Sigmoid colon (tissue), 7 donors: Measurements from ENCODE around the gene WNT3A. TPM values are rescaled to one million over a fixed set of nuclear protein-coding genes. Genes with fewer than 3 reads are reported as not detected.

Source experiments
- DNase-seq: peaks from one replicate; pipeline ENCODE4 v3.0.0-alpha.2; 2019
- H3K27ac ChIP-seq, 4 donors: fragments of 200-600 bp; sonication (generic); one replicate each; pipeline ENCODE4 v1.5.1; 2016 to 2019; ENCODE audit warnings: mild to moderate bottlenecking in 1 of 4
- H3K27me3 ChIP-seq, 3 donors: fragments of 200-600 bp; sonication (generic); one replicate each; pipeline ENCODE4 v1.5.1; 2019; ENCODE audit warnings: mild to moderate bottlenecking in 1 of 3
- H3K36me3 ChIP-seq, 4 donors: fragments of 200-600 bp; sonication (generic); one replicate each; pipeline ENCODE4 v1.5.1; 2016 to 2019
- H3K4me1 ChIP-seq, 4 donors: fragments of 200-600 bp; sonication (generic); one replicate each; pipeline ENCODE4 v1.5.1; 2017 to 2019
- H3K4me3 ChIP-seq, 4 donors: fragments of 200-600 bp; sonication (generic); one replicate each; pipeline ENCODE4 v1.5.1; 2017 to 2019; ENCODE audit warnings: mild to moderate bottlenecking in 2 of 4, moderate library complexity in 1 of 4
- H3K9me3 ChIP-seq, 4 donors: fragments of 200-600 bp in 3 of 4; sonication (generic) in 3 of 4; one replicate each; pipeline versions ENCODE4 v1.5.1 to v1.6.1; 2013 to 2019
- EP300 ChIP-seq, 4 donors: sonication (generic); formaldehyde crosslinking; IDR thresholded peaks; one replicate each; pipeline ENCODE4 v1.6.1; 2017; ENCODE audit warnings: antibody characterized with exemption in 4 of 4
- POLR2A ChIP-seq, 2 donors: fragments of 450-650 bp; IDR thresholded peaks; one replicate each; pipeline ENCODE4 v1.6.1; 2016; ENCODE audit warnings: antibody characterized with exemption in 2 of 2, mild to moderate bottlenecking in 2 of 2, moderate library complexity in 2 of 2
- POLR2AphosphoS5 ChIP-seq, 4 donors: sonication (generic); formaldehyde crosslinking; IDR thresholded peaks; one replicate each; pipeline ENCODE4 v1.6.1; 2017; ENCODE audit warnings: antibody characterized with exemption in 4 of 4
- WGBS, 2 donors: extraction: QIAGEN DNeasy Blood & Tissue Kit; methylation state at CpG; one replicate each; pipeline ENCODE4 v1.1.7; 2013; 5-methylcytosine and 5-hydroxymethylcytosine counted together
- intact Hi-C: fragments of 100-400 bp; cut with DNase I; formaldehyde crosslinking; loops from one replicate; pipeline ENCODE4 v1.15.1; 2023
- polyA plus RNA-seq, 3 donors: library from polyadenylated mRNA; stranded (reverse); fragments of 200-250 nt; gene quantifications; one replicate each; pipeline ENCODE4 v1.2.3, GENCODE V29; 2013
- total RNA-seq, 4 donors: library from RNA; depleted of rRNA; stranded (reverse); fragments of >200 nt; gene quantifications; one replicate each; pipeline ENCODE4 v1.1.0, GENCODE V29; 2016
- TF ChIP-seq, protein P1 (sequence below), 4 experiments: fragments of 450-650 bp in 3 of 4; fragments of 200-600 bp in 1 of 4; IDR thresholded peaks; one replicate each; pipeline ENCODE4 v1.5.1; 2016 to 2019; ENCODE audit warnings: antibody characterized with exemption in 4 of 4, mild to moderate bottlenecking in 3 of 4, moderate library complexity in 2 of 4
- donor health status: healthy with polysubstance abuse.
- donor health status: Bipolar disorder and iron deficiency.
- donor health status: healthy.

WNT3A gene
- total and polyA plus RNA-seq, 7 donors = 0.01 TPM; not detected in 6

DNA sequence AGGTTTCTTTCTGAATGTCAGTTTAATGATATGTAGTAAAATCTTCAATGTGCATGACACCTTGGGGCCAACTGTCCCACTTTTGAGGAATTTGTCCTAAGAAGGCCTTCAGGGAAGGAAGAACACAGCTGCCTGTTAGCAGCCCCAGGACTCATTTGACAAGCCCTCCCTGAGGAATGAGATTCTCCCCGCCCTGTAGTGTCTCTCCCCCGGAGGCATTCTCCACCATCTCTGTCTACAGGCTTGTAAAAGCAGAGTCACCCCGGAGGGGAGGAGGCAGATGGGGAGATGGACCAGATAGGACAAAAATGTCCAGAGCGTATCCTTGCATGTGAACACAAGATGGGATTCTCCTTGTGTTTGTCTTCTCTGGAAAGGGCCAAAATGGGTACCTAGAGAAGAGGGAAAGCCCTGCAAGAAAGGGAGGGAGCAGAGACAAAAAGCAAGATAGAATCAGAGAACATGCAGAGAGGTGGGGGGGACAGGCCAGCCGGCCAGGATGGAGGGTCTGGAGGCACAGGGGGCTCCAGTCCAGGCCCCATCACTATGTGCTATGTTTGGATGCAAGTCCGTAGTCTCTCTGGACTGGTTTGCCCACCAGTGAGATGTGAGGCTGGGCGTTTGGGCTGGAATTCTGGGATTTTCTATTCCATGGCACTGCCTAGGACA is 12.0 kb upstream of the WNT3A start:
- Histone ChIP-seq H3K4me3 (no peak overlapping the region), H3K27me3 (peaks cover 0 to 6% (median 0%) of the 10 kb centered on the region in 3 donors), H3K4me1 (no peaks in the 10 kb centered on the region), H3K27ac (no peak overlapping the region), H3K9me3 (peaks cover 0 to 12% (median 8%) of the 10 kb centered on the region in 4 donors), H3K36me3 (no peaks in the 10 kb centered on the region)
- DNase-seq = peak; percentile 17
- intact Hi-C loops = no loop called here
- TF ChIP-seq, protein P1, sequence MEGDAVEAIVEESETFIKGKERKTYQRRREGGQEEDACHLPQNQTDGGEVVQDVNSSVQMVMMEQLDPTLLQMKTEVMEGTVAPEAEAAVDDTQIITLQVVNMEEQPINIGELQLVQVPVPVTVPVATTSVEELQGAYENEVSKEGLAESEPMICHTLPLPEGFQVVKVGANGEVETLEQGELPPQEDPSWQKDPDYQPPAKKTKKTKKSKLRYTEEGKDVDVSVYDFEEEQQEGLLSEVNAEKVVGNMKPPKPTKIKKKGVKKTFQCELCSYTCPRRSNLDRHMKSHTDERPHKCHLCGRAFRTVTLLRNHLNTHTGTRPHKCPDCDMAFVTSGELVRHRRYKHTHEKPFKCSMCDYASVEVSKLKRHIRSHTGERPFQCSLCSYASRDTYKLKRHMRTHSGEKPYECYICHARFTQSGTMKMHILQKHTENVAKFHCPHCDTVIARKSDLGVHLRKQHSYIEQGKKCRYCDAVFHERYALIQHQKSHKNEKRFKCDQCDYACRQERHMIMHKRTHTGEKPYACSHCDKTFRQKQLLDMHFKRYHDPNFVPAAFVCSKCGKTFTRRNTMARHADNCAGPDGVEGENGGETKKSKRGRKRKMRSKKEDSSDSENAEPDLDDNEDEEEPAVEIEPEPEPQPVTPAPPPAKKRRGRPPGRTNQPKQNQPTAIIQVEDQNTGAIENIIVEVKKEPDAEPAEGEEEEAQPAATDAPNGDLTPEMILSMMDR (IDR thresholded peaks at IDR 0.05) = no peak
- TF ChIP-seq EP300 (IDR thresholded peaks at IDR 0.05) (no peak), POLR2AphosphoS5 (IDR thresholded peaks at IDR 0.05) (no peak), POLR2A (IDR thresholded peaks at IDR 0.05) (no peak)
- WGBS, 2 donors = 64 to 69% methylated on average over 7 of the region's 7 CpGs

DNA sequence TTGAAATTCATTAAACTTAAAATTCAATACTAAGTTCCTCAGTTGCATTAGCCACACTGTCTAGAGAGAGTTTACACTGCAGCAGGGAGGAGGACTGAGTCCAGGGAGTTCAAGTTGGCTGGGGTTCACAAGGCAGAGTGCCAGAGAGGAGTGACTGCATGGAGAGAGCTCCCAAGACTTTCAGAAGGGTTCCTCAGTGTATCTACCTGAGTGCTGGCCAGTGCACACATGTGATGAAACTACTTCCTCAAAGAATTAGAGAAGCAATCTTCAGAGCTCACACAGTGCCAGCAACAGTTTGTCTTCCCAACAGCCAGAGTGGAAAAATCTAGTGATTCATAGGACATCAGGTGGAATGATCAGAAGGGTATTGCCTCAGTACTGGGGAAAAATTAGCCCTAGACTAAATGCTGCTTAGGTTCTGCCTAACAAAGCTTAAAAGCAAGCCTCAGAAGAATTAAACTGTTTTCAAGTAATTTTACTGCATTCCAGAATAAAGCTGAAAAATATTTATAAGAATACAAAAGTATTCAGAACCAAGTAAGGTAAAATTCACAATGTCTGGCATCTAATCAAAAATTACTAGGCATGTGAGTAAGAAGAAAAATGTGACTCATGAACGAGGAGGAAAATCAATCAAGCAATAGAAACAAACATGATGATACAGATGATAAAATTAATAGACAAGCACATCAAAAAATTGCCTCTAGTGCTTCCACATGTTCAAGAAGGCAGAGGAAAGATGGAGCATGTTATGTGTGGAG is 10.4 kb upstream of the WNT3A start:
- no peaks in the 10 kb centered on the region for H3K4me1 ChIP-seq
- H3K27ac ChIP-seq = no peak overlapping the region
- intact Hi-C loops = no loop called here
- peak; percentile 15 for DNase-seq
- no peaks in the 10 kb centered on the region for H3K36me3 ChIP-seq
- H3K9me3 ChIP-seq = peaks cover 0 to 12% (median 8%) of the 10 kb centered on the region in 4 donors
- no peak overlapping the region for H3K4me3 ChIP-seq
- TF ChIP-seq POLR2AphosphoS5 (IDR thresholded peaks at IDR 0.05) (no peak), EP300 (IDR thresholded peaks at IDR 0.05) (no peak), POLR2A (IDR thresholded peaks at IDR 0.05) (no peak)
- TF ChIP-seq, protein P1 (IDR thresholded peaks at IDR 0.05) = no peak
- peaks cover 0 to 6% (median 0%) of the 10 kb centered on the region in 3 donors for H3K27me3 ChIP-seq
- WGBS, 2 donors = 10 to 32% methylated on average over 1 of the region's 1 CpG

GRCh38 chr1:227998374-227999055 is 8.3 kb upstream of the WNT3A start:
- Histone ChIP-seq H3K4me3 (no peak overlapping the region), H3K27ac (no peak overlapping the region), H3K4me1 (no peaks in the 10 kb centered on the region), H3K36me3 (no peaks in the 10 kb centered on the region), H3K27me3 (peaks cover 0 to 20% (median 3%) of the 10 kb centered on the region in 3 donors), H3K9me3 (peaks cover 0 to 12% (median 8%) of the 10 kb centered on the region in 4 donors)
- TF ChIP-seq POLR2AphosphoS5 (IDR thresholded peaks at IDR 0.05) (no peak), POLR2A (IDR thresholded peaks at IDR 0.05) (no peak), EP300 (IDR thresholded peaks at IDR 0.05) (no peak)
- TF ChIP-seq, protein P1 (IDR thresholded peaks at IDR 0.05) = no peak
- intact Hi-C loops = no loop called here
- WGBS, 2 donors = 73 to 75% methylated on average over 6 of the region's 6 CpGs
- peak; percentile 19 for DNase-seq

DNA sequence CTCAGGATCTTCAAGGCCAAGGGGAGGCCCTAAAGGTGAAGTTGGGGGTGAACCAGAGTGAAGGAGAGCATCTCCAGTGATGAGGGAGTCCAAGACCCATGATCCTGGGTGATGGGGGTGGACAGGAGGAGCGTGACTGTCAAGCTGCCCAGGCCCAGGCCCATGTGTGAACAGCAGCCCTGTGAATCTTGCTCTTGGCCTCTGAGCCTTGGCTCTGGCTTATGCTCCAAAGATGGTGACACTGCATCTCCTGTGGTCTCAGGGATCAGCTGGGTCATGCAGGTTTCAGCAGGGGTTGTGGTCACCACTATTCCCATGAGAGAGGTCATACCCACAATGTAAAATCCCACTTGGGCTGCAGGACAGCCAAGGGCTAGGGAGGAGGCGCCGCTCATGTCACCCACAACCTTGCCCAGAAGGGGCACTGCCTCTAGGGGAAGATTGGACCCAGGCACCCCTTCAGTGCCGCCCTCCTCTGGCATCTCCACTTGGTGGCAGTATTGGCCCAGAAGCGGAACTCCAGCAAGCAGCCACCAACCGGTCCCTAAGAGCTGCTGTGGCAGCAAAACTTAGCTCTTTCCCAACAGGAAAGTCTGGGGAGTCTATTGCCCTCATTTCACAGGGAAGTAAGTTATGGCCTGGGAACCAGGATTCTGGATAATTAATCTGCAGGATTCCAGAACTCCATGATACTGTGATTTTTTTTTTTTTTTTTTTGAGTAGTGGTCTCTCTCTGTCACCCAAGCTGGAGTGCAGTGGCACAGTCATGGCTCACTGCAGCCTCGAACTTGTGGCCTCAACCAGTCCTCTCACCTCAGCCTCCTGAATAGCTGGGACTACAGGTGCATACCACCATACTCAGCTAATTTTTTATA is 7.5 kb upstream of the WNT3A start:
- H3K27me3 ChIP-seq = peaks cover 5 to 28% (median 10%) of the 10 kb centered on the region in 3 donors
- H3K9me3 ChIP-seq = peaks cover 0 to 12% (median 8%) of the 10 kb centered on the region in 4 donors
- H3K36me3 ChIP-seq = no peaks in the 10 kb centered on the region
- no peak overlapping the region for H3K27ac ChIP-seq
- no peak overlapping the region for H3K4me3 ChIP-seq
- intact Hi-C loops = no loop called here
- TF ChIP-seq POLR2AphosphoS5 (IDR thresholded peaks at IDR 0.05) (no peak), POLR2A (IDR thresholded peaks at IDR 0.05) (no peak), EP300 (IDR thresholded peaks at IDR 0.05) (no peak)
- TF ChIP-seq, protein P1 (IDR thresholded peaks at IDR 0.05) = peak in 1 of 4 experiments; percentile 48
- H3K4me1 ChIP-seq = peaks cover 0 to 1% (median 0%) of the 10 kb centered on the region in 4 donors
- peak; percentile 62 for DNase-seq
- WGBS, 2 donors = 14 to 20% methylated on average over 7 of the region's 7 CpGs
